Kidney (tissue), 14 donors: ENCODE measurements around the gene MCTP2. TPM values are rescaled to one million over a fixed set of nuclear protein-coding genes. Genes with fewer than 3 reads are reported as not detected.
"Not testable (repeated sequence)": the region's sequence is repeated elsewhere in the genome, so short reads cannot be mapped to it uniquely, and the experiment has no call there.

Experiments
- DNase-seq, 5 donors: peaks; one replicate each; pipeline ENCODE4 v3.0.0-alpha.2; 2013 to 2020
- FAIRE-seq: peaks from 2 replicates; lab custom pipeline; 2012; peaks lifted over from hg19 to GRCh38; lab: Jason Lieb, UNC
- H3K27ac ChIP-seq, 2 donors: one replicate each; pipeline ENCODE4 v1.7.0; 2013; ENCODE audit warnings: low read depth in 2 of 2, low read length in 2 of 2, inconsistent platforms in 1 of 2
- H3K27me3 ChIP-seq: one replicate; pipeline ENCODE4 v1.7.1; 2013; ENCODE audit warnings: low read length, inconsistent platforms; ENCODE audit not compliant: control insufficient read depth, insufficient read depth
- H3K36me3 ChIP-seq, 3 donors: one replicate each; pipeline versions ENCODE4 v1.7.0 to v1.7.1; 2013; ENCODE audit warnings: low read length in 3 of 3, control low read depth in 1 of 3, inconsistent platforms in 1 of 3; ENCODE audit not compliant: insufficient read depth in 3 of 3, control insufficient read depth in 2 of 3
- H3K4me1 ChIP-seq, 3 donors: one replicate each; pipeline versions ENCODE4 v1.7.0 to v1.7.1; 2013; ENCODE audit warnings: low read length in 3 of 3, inconsistent platforms in 1 of 3, low read depth in 1 of 3; ENCODE audit not compliant: control insufficient read depth in 2 of 3, insufficient read depth in 2 of 3
- H3K4me3 ChIP-seq, 3 donors: one replicate each; pipeline versions ENCODE4 v1.7.0 to v1.8.1; 2013; ENCODE audit warnings: low read length in 3 of 3, control low read depth in 1 of 3, inconsistent platforms in 1 of 3
- H3K9ac ChIP-seq, 3 donors: one replicate each; pipeline versions ENCODE4 v1.7.0 to v1.7.1; 2013; ENCODE audit warnings: low read length in 3 of 3, control low read depth in 1 of 3, inconsistent platforms in 1 of 3
- H3K9me3 ChIP-seq, 3 donors: one replicate each; pipeline versions ENCODE4 v1.7.0 to v1.7.1; 2013; ENCODE audit warnings: low read length in 3 of 3, control low read depth in 1 of 3, inconsistent platforms in 1 of 3; ENCODE audit not compliant: control insufficient read depth in 2 of 3, insufficient read depth in 1 of 3
- CTCF ChIP-seq: IDR thresholded peaks from 3 replicates; pipeline ENCODE4 v1.5.1; 2012; ENCODE audit warnings: mild to moderate bottlenecking, moderate library complexity, borderline replicate concordance; ENCODE audit not compliant: insufficient read depth; ENCODE audit errors: extremely low read depth
- intact Hi-C: fragments of 100-400 bp; cut with DNase I; formaldehyde crosslinking; loops from one replicate; pipeline ENCODE4 v1.11.1; 2022
- polyA plus RNA-seq: library from polyadenylated mRNA; stranded (reverse); fragments of 350-450 nt; fragmentation: Illumina TruSeq; extraction: RNeasy Lipid Tissue Mini Kit (QIAGEN cat#74804); gene quantifications from one replicate; pipeline ENCODE4 v1.2.3, GENCODE V29; 2014; ENCODE audit warnings: low read depth, low replicate concordance; ENCODE audit not compliant: insufficient read depth
- total RNA-seq: library from RNA; stranded (reverse); fragmentation: NEBNext Ultra II Directional; extraction: Animal tissue kit (Norgen Biotek cat#: 25700); gene quantifications from one replicate; pipeline ENCODE4 v1.2.1, GENCODE V29; 2021
- donor health status: control.
- donor health status: control.
- donor health status: control.
- donor health status: control.
- donor health status: control.
- donor health status: DM: yes; HTN: yes; CAD: no.
- donor health status: Normal renal cell carcinoma (clear cell type).

Gene MCTP2
- total and polyA plus RNA-seq, 2 donors from 2014 or later, result 1.2 to 21.1 TPM

- intact Hi-C loops, result no loop called here
- no peak for TF ChIP-seq CTCF
- no peak for DNase-seq
- Histone ChIP-seq H3K27me3 (no peaks in the 10 kb centered on the region), H3K36me3 (no peaks in the 10 kb centered on the region), H3K9me3 (no peaks in the 10 kb centered on the region), H3K4me1 (no peaks in the 10 kb centered on the region), H3K9ac (no peak overlapping the region), H3K27ac (no peak overlapping the region), H3K4me3 (no peak overlapping the region)
- no peak for FAIRE-seq
These were observed 261.8 kb downstream of the MCTP2 start for GRCh38 chr15:94493176-94493575.

- intact Hi-C loops, H3K27ac ChIP-seq, H3K36me3 ChIP-seq, H3K27me3 ChIP-seq, H3K9me3 ChIP-seq, H3K4me1 ChIP-seq, FAIRE-seq, H3K9ac ChIP-seq, H3K4me3 ChIP-seq, DNase-seq: not testable (repeated sequence)
These were observed 262.2 kb downstream of the MCTP2 start for GRCh38 chr15:94493586-94493985.

- intact Hi-C loops, result no loop called here
- no peak for TF ChIP-seq CTCF
- no peaks in the 10 kb centered on the region for H3K4me1 ChIP-seq
- H3K27me3 ChIP-seq, result no peaks in the 10 kb centered on the region
- no peak overlapping the region for H3K4me3 ChIP-seq
- H3K9me3 ChIP-seq, result no peaks in the 10 kb centered on the region
- no peak overlapping the region for H3K9ac ChIP-seq
- no peaks in the 10 kb centered on the region for H3K36me3 ChIP-seq
- FAIRE-seq (no peak), DNase-seq (no peak)
- H3K27ac ChIP-seq, result no peak overlapping the region
These were observed 263.4 kb downstream of the MCTP2 start for GRCh38 chr15:94494732-94495131.

- Histone ChIP-seq H3K9ac (no peak overlapping the region), H3K4me3 (no peak overlapping the region), H3K27me3 (no peaks in the 10 kb centered on the region), H3K36me3 (no peaks in the 10 kb centered on the region), H3K27ac (no peak overlapping the region), H3K9me3 (peaks cover 0 to 9% (median 0%) of the 10 kb centered on the region in 3 donors), H3K4me1 (no peaks in the 10 kb centered on the region)
- DNase-seq (no peak), FAIRE-seq (no peak)
- intact Hi-C loops, result no loop called here
- TF ChIP-seq CTCF, result no peak
These were observed 271.9 kb downstream of the MCTP2 start for GRCh38 chr15:94503293-94503692.
